ENCODE results near the gene NEMP2. TPM values are rescaled to one million over a fixed set of nuclear protein-coding genes. Genes with fewer than 3 reads are reported as not detected.
A peak's percentile ranks its signal among the peaks of the same experiment; 100 is the strongest.

NEMP2 gene
- total and polyA plus RNA-seq, 4 donors, result 0.85 to 11.2 (median 2.6) TPM

GRCh38 chr2:190535586-190535985, 1.1 kb upstream of the NEMP2 start:
- Histone ChIP-seq H3K9ac (ENCODE audit: insufficient read depth in 1 of 2, low read length in 2 of 2) (peak overlapping the region in 1 of 2 donors; percentile 62), H3K9me3 (ENCODE audit: control insufficient read depth in 4 of 4, insufficient read depth in 3 of 4, low read length in 3 of 4) (peaks cover 0 to 14% (median 4%) of the 10 kb centered on the region in 4 donors), H3K4me1 (ENCODE audit: control insufficient read depth in 5 of 5, insufficient read depth in 5 of 5, low read length in 5 of 5) (peaks cover 1 to 25% (median 4%) of the 10 kb centered on the region in 5 donors), H3K27ac (ENCODE audit: low read depth in 1 of 2, low read length in 1 of 2) (peak overlapping the region in 1 of 2 donors; percentile 38), H3K27me3 (ENCODE audit: control insufficient read depth in 3 of 3, insufficient read depth in 3 of 3, low read length in 2 of 3) (no peaks in the 10 kb centered on the region), H3K4me3 (no peak overlapping the region), H3K36me3 (ENCODE audit: control insufficient read depth in 4 of 4, insufficient read depth in 4 of 4, low read length in 4 of 4) (peaks cover 0 to 7% (median 2%) of the 10 kb centered on the region in 4 donors)
- ATAC-seq (ENCODE audit: insufficient read depth, low FRiP score) (no peak), DNase-seq (no peak)
- no peak for TF ChIP-seq CTCF (IDR thresholded peaks at IDR 0.05; ENCODE audit: control extremely low read depth, extremely low read depth)
- 37 to 66% methylated on average over 1 of the region's 1 CpG for WGBS, 2 donors

GRCh38 chr2:190535121-190535439, 558 bp upstream of the NEMP2 start:
- peak in 1 of 3 donors; percentile 74 for DNase-seq
- 3% methylated on average over 7 of the region's 7 CpGs for WGBS, 2 donors
- ATAC-seq (ENCODE audit: insufficient read depth, low FRiP score), result no peak
- Histone ChIP-seq H3K36me3 (ENCODE audit: control insufficient read depth in 4 of 4, insufficient read depth in 4 of 4, low read length in 4 of 4) (peaks cover 0 to 7% (median 2%) of the 10 kb centered on the region in 4 donors), H3K9ac (ENCODE audit: insufficient read depth in 1 of 2, low read length in 2 of 2) (peak overlapping the region; percentile 84 to 93), H3K4me1 (ENCODE audit: control insufficient read depth in 5 of 5, insufficient read depth in 5 of 5, low read length in 5 of 5) (peaks cover 4 to 30% (median 6%) of the 10 kb centered on the region in 5 donors), H3K27me3 (ENCODE audit: control insufficient read depth in 3 of 3, insufficient read depth in 3 of 3, low read length in 2 of 3) (no peaks in the 10 kb centered on the region), H3K4me3 (peak overlapping the region; percentile 92), H3K27ac (ENCODE audit: low read depth in 1 of 2, low read length in 1 of 2) (peak overlapping the region; percentile 86 to 99), H3K9me3 (ENCODE audit: control insufficient read depth in 4 of 4, insufficient read depth in 3 of 4, low read length in 3 of 4) (peaks cover 0 to 10% (median 3%) of the 10 kb centered on the region in 4 donors)
- no peak for TF ChIP-seq CTCF (IDR thresholded peaks at IDR 0.05; ENCODE audit: control extremely low read depth, extremely low read depth)

GRCh38 chr2:190533968-190534309, 583 bp downstream of the NEMP2 start:
- ATAC-seq (ENCODE audit: insufficient read depth, low FRiP score), result no peak

More at GRCh38 chr2:190533968-190534309, 583 bp downstream of the NEMP2 start:
- no peak for TF ChIP-seq CTCF (IDR thresholded peaks at IDR 0.05; ENCODE audit: control extremely low read depth, extremely low read depth)
- peak overlapping the region; percentile 93 to 100 for H3K9ac ChIP-seq (ENCODE audit: insufficient read depth in 1 of 2, low read length in 2 of 2)
- DNase-seq, result peak in 1 of 3 donors; percentile 83
- peaks cover 0 to 7% (median 1%) of the 10 kb centered on the region in 4 donors for H3K9me3 ChIP-seq (ENCODE audit: control insufficient read depth in 4 of 4, insufficient read depth in 3 of 4, low read length in 3 of 4)
- H3K27me3 ChIP-seq (ENCODE audit: control insufficient read depth in 3 of 3, insufficient read depth in 3 of 3, low read length in 2 of 3), result no peaks in the 10 kb centered on the region
- 4 to 12% methylated on average over 13 of the region's 13 CpGs for WGBS, 2 donors
- H3K4me3 ChIP-seq, result peak overlapping the region; percentile 92
- H3K36me3 ChIP-seq (ENCODE audit: control insufficient read depth in 4 of 4, insufficient read depth in 4 of 4, low read length in 4 of 4), result peaks cover 0 to 7% (median 2%) of the 10 kb centered on the region in 4 donors
- peak overlapping the region; percentile 86 to 99 for H3K27ac ChIP-seq (ENCODE audit: low read depth in 1 of 2, low read length in 1 of 2)
- H3K4me1 ChIP-seq (ENCODE audit: control insufficient read depth in 5 of 5, insufficient read depth in 5 of 5, low read length in 5 of 5), result peaks cover 6 to 37% (median 9%) of the 10 kb centered on the region in 5 donors
